HCT116 (cell line): ENCODE measurements around the gene MIEF1. TPM values are rescaled to one million over a fixed set of nuclear protein-coding genes. Genes with fewer than 3 reads are reported as not detected.
A peak's percentile ranks its signal among the peaks of the same experiment; 100 is the strongest.

ENCODE experiments used
- ATAC-seq: fragments of 200-7000 bp; cut with Tn5 transposase; 2 replicates; pipeline ENCODE4 v1.9.1; 2020; ENCODE audit warnings: mild to moderate bottlenecking, moderate library complexity
- BruUV-seq: library from RNA; stranded (reverse); fragments of 400-500 nt; replicated peaks from 2 replicates; lab custom pipeline; 2021; lab: Mats Ljungman, UMichigan
- CTCF ChIA-PET: fragments of 300-600 bp; sonication (Branson Sonifier 250); formaldehyde crosslinking; loops from one replicate; lab custom pipeline; 2021; ENCODE audit warnings: antibody characterized with exemption; lab: Charles Lee
- POLR2A ChIA-PET: fragments of 300-600, 350-600 bp; sonication (Branson Sonifier 250); formaldehyde crosslinking; loops from one replicate; lab custom pipeline; 2021; ENCODE audit warnings: antibody characterized with exemption; lab: Charles Lee
- RAD21 ChIA-PET, 2 experiments: fragments of 300-600 bp; sonication (Branson Sonifier 250); formaldehyde crosslinking; loops; one replicate each; lab custom pipeline; 2023; ENCODE audit warnings: low total read pairs in 2 of 2; ENCODE audit not compliant: uncharacterized antibody in 2 of 2, unreplicated experiment in 2 of 2, low non-redundant PET in 1 of 2; lab: Charles Lee
- DNase-seq: peaks from one replicate; pipeline ENCODE4 v3.0.0-alpha.2; 2010; ENCODE audit warnings: low read depth, low spot score
- H2AFZ ChIP-seq: fragments of 200-600 bp; shearing (Covaris generic), sonication (generic); 2 replicates; pipeline ENCODE4 v1.6.1; 2017; ENCODE audit warnings: low read depth, mixed run types, mixed read lengths, antibody characterized with exemption, low read length; ENCODE audit not compliant: poor library complexity, severe bottlenecking
- H3K27ac ChIP-seq: 2 replicates; pipeline ENCODE4 v1.5.1; 2012; ENCODE audit warnings: low read depth, low read length
- H3K27me3 ChIP-seq: fragments of 200-600 bp; sonication (generic); 2 replicates; pipeline ENCODE4 v1.6.1; 2016; ENCODE audit warnings: mixed run types, low read length, mixed read lengths; ENCODE audit not compliant: insufficient read depth
- H3K36me3 ChIP-seq, 2 experiments: fragments of 200-500 bp in 1 of 2; fragments of 200-600 bp in 1 of 2; sonication (Bioruptor generic) in 1 of 2; sonication (generic) in 1 of 2; 2 replicates each; pipeline versions ENCODE4 v1.5.1 to v1.6.1; 2014 to 2016; ENCODE audit warnings: low read length in 2 of 2, inconsistent platforms in 1 of 2, mixed read lengths in 1 of 2, mixed run types in 1 of 2; ENCODE audit not compliant: insufficient read depth in 2 of 2, control insufficient read depth in 1 of 2
- H3K4me1 ChIP-seq, 2 experiments: fragments of 200-600 bp in 1 of 2; sonication (generic) in 1 of 2; 2 replicates each; pipeline versions ENCODE4 v1.5.1 to v1.6.1; 2012 to 2017; ENCODE audit warnings: low read length in 2 of 2, inconsistent platforms in 1 of 2, mild to moderate bottlenecking in 1 of 2, mixed read lengths in 1 of 2, mixed run types in 1 of 2, moderate library complexity in 1 of 2; ENCODE audit not compliant: insufficient read depth in 2 of 2, control insufficient read depth in 1 of 2
- H3K4me2 ChIP-seq: fragments of 200-600 bp; sonication (generic); 2 replicates; pipeline ENCODE4 v1.6.1; 2017; ENCODE audit warnings: mixed run types, low read length, mixed read lengths
- H3K4me3 ChIP-seq, 2 experiments: fragments of 200-600 bp in 1 of 2; sonication (generic) in 1 of 2; replicated peaks in 1 of 2; 2 replicates each; pipeline ENCODE4 v1.5.1; 2011 to 2016; ENCODE audit warnings: low read length in 2 of 2, control low read depth in 1 of 2, low read depth in 1 of 2, mild to moderate bottlenecking in 1 of 2, mixed read lengths in 1 of 2, mixed run types in 1 of 2
- H3K79me2 ChIP-seq: fragments of 200-600 bp; sonication (generic); 2 replicates; pipeline ENCODE4 v1.6.1; 2017; ENCODE audit warnings: mild to moderate bottlenecking, mixed run types, low read length, moderate library complexity, mixed read lengths; ENCODE audit not compliant: insufficient read depth
- H3K9ac ChIP-seq: fragments of 200-600 bp; sonication (generic); 2 replicates; pipeline ENCODE4 v1.6.1; 2016; ENCODE audit warnings: low read length, mixed read lengths
- H3K9me2 ChIP-seq: fragments of 200-600 bp; sonication (generic), shearing (Covaris generic); 2 replicates; pipeline ENCODE4 v1.6.1; 2017; ENCODE audit warnings: mixed run types, mild to moderate bottlenecking, moderate library complexity; ENCODE audit not compliant: insufficient read depth
- H3K9me3 ChIP-seq, 2 experiments: fragments of 200-500 bp in 1 of 2; fragments of 200-600 bp in 1 of 2; sonication (Bioruptor generic) in 1 of 2; sonication (generic) in 1 of 2; 2 replicates each; pipeline ENCODE4 v1.6.1; 2014 to 2017; ENCODE audit warnings: low read length in 2 of 2, mixed read lengths in 2 of 2, inconsistent platforms in 1 of 2, low read depth in 1 of 2, mild to moderate bottlenecking in 1 of 2, mixed run types in 1 of 2, moderate library complexity in 1 of 2; ENCODE audit not compliant: control insufficient read depth in 1 of 2, insufficient read depth in 1 of 2
- H4K20me1 ChIP-seq: fragments of 200-600 bp; sonication (generic), shearing (Covaris generic); 2 replicates; pipeline ENCODE4 v1.6.1; 2017; ENCODE audit warnings: mixed run types, mild to moderate bottlenecking, moderate library complexity; ENCODE audit not compliant: insufficient read depth
- CBX3 ChIP-seq: IDR thresholded peaks from 2 replicates; pipeline ENCODE4 v1.6.1; 2012; ENCODE audit warnings: low read depth
- CEBPB ChIP-seq: IDR thresholded peaks from 2 replicates; pipeline ENCODE4 v1.6.1; 2012; ENCODE audit warnings: low read depth
- CTCF ChIP-seq, 3 experiments: fragments of 200-600 bp in 1 of 3; sonication (generic) in 1 of 3; IDR thresholded peaks in 2 of 3; conservative IDR thresholded peaks in 1 of 3; 2 replicates each; pipeline ENCODE4 v1.5.1; 2012 to 2017; ENCODE audit warnings: low read depth in 2 of 3, low read length in 2 of 3, antibody characterized with exemption in 1 of 3, borderline replicate concordance in 1 of 3, control low read depth in 1 of 3, mild to moderate bottlenecking in 1 of 3, mixed read lengths in 1 of 3, mixed run types in 1 of 3, moderate library complexity in 1 of 3; ENCODE audit not compliant: insufficient read depth in 1 of 3
- EGR1 ChIP-seq: IDR thresholded peaks from 2 replicates; pipeline ENCODE4 v1.6.1; 2012; ENCODE audit warnings: low read depth
- ELF1 ChIP-seq: IDR thresholded peaks from 2 replicates; pipeline ENCODE4 v1.6.1; 2012; ENCODE audit warnings: low read depth, borderline replicate concordance
- EZH2 ChIP-seq: fragments of 200-600 bp; sonication (generic); IDR thresholded peaks from 2 replicates; pipeline ENCODE4 v1.6.1; 2017; ENCODE audit warnings: antibody characterized with exemption, mixed run types
- JUND ChIP-seq: IDR thresholded peaks from 2 replicates; pipeline ENCODE4 v1.6.1; 2012
- REST ChIP-seq: IDR thresholded peaks from 2 replicates; pipeline ENCODE4 v1.6.1; 2012; ENCODE audit warnings: low read depth
- SP1 ChIP-seq: IDR thresholded peaks from 2 replicates; pipeline ENCODE4 v1.6.1; 2012; ENCODE audit warnings: low read depth
- SRF ChIP-seq: IDR thresholded peaks from 2 replicates; pipeline ENCODE4 v1.6.1; 2012; ENCODE audit warnings: low read depth
- TCF7L2 ChIP-seq: IDR thresholded peaks from 2 replicates; pipeline ENCODE4 v1.7.0; 2011; ENCODE audit warnings: borderline replicate concordance, inconsistent platforms; ENCODE audit not compliant: insufficient read depth, insufficient read length; ENCODE audit errors: extremely low read depth
- YY1 ChIP-seq: IDR thresholded peaks from 2 replicates; pipeline ENCODE4 v1.6.1; 2011; ENCODE audit warnings: low read length, low read depth, moderate library complexity, mild to moderate bottlenecking; ENCODE audit not compliant: insufficient replicate concordance; ENCODE audit errors: extremely low read depth
- intact Hi-C: fragments of 100-400 bp; cut with micrococcal nuclease; formaldehyde crosslinking; loops from 2 replicates; pipeline ENCODE4 v1.10.0; 2022
- total RNA-seq: library from RNA; stranded (reverse); gene quantifications from one replicate; pipeline ENCODE4 v1.2.1, GENCODE V29; 2021; ENCODE audit not compliant: unreplicated experiment

Gene MIEF1
- total RNA-seq, 1 experiment from 2014 or later = 42.8 TPM

GRCh38 chr22:39562839-39563489 lies 60.9 kb downstream of the MIEF1 start:
- Histone ChIP-seq H3K4me3 (no peak overlapping the region), H4K20me1 (no peaks in the 10 kb centered on the region), H2AFZ (no peak overlapping the region), H3K79me2 (no peaks in the 10 kb centered on the region), H3K27me3 (no peaks in the 10 kb centered on the region), H3K4me1 (peaks cover 0 to 8% of the 10 kb centered on the region in 2 experiments; a peak in 2 of 4 replicates), H3K9me3 (peaks cover 0 to 3% of the 10 kb centered on the region in 2 experiments; a peak in 1 of 4 replicates), H3K36me3 (no peaks in the 10 kb centered on the region), H3K27ac (no peak overlapping the region), H3K4me2 (no peak overlapping the region), H3K9me2 (no peaks in the 10 kb centered on the region)
- ChIA-PET CTCF (no interaction called here), POLR2A (no interaction called here), RAD21 (no interaction called here)
- no peak for ATAC-seq
- intact Hi-C loops = no loop called here
- no peak for DNase-seq
- TF ChIP-seq CTCF (IDR thresholded peaks at IDR 0.05 in 2 of 3, conservative IDR thresholded peaks at IDR 0.05 in 1 of 3; ENCODE audit: borderline replicate concordance in 1 of 3, insufficient read depth in 1 of 3, low read depth in 2 of 3, low read length in 2 of 3) (no peak), CEBPB (no peak), CBX3 (0 out of 2 replicates have a peak, but pooled peaks have one; percentile 7)
- TF ChIP-seq, all 23 proteins: peak for 1
- no TSS peak for BruUV-seq
- H3K9ac ChIP-seq = no peak overlapping the region

GRCh38 chr22:39563571-39564428 lies 61.7 kb downstream of the MIEF1 start:
- TF ChIP-seq EZH2 = no peak
- TF ChIP-seq YY1 = no peak
- TF ChIP-seq EGR1 = no peak
- TF ChIP-seq SP1 = no peak
- no peak for TF ChIP-seq REST
- TF ChIP-seq TCF7L2 = no peak
- no peak for TF ChIP-seq JUND
- TF ChIP-seq SRF = no peak
- TF ChIP-seq ELF1 = no peak
- ChIA-PET CTCF (no interaction called here), POLR2A (no interaction called here), RAD21 (no interaction called here)
- Histone ChIP-seq H2AFZ (no peak overlapping the region), H3K4me3 (no peak overlapping the region), H3K9me2 (no peaks in the 10 kb centered on the region), H3K27me3 (no peaks in the 10 kb centered on the region), H3K9me3 (peaks cover 0 to 3% of the 10 kb centered on the region in 2 experiments; a peak in 1 of 4 replicates), H3K9ac (no peak overlapping the region), H3K27ac (no peak overlapping the region), H3K4me2 (no peak overlapping the region), H3K79me2 (no peaks in the 10 kb centered on the region), H3K4me1 (peaks cover 0 to 8% of the 10 kb centered on the region in 2 experiments; a peak in 2 of 4 replicates), H4K20me1 (no peaks in the 10 kb centered on the region), H3K36me3 (no peaks in the 10 kb centered on the region)
- no peak for ATAC-seq
- BruUV-seq = no TSS peak
- intact Hi-C loops = no loop called here
- DNase-seq = no peak
